ENCODE results near the gene RNF32. TPM values are rescaled to one million over a fixed set of nuclear protein-coding genes. Genes with fewer than 3 reads are reported as not detected.
A peak's percentile ranks its signal among the peaks of the same experiment; 100 is the strongest.

RNF32 gene
- total and polyA plus RNA-seq, 8 donors = 0.69 to 2.5 (median 1.1) TPM

DNA sequence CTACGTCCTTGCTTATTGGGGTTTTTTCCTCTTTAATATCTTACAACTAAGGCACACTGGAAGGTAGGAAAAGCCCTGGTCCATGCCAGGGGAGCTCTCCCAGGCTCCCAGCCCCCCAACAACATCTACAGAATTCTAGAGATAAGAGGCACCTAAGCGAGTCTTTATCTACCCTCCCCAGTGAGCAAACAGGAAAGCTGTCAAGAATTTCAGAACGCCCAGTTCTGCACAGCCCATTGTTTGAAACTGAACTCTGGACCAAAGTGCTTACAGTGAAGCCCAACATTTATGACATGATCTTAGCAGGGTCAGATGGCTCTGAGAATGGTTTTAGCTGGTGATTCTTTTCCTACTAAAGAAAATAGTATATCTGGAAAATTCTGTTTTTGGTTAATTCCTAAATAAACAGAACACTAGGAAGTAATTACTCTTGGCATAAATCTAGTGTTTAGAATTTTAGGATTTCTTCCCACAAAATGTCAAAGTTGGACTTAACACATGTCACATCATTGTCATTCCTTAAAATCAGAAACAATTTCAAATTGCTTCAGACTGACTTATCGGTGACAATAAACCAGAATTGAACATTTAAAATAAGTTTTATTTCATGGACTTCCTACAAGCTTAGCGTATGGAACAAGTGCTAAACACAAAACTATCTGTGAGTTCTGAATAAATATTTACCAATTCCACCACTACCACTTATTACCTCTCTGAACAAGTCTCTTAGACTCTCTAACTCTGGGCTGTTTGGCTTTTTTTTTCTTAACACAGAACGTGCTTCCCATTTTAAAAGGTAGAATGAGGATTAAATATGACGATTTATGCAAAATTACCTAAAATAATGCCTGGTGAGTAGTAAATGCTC is 31.3 kb upstream of the RNF32 start:
- peak; percentile 61 to 88 (median 74) for ATAC-seq
- TF ChIP-seq CTCF (IDR thresholded peaks at IDR 0.05) = no peak
- 51 to 54% methylated on average over 7 of the region's 7 CpGs for WGBS, 2 donors
- DNase-seq = no peak
- no peaks in the 10 kb centered on the region for H3K27me3 ChIP-seq
- H3K9me3 ChIP-seq = no peaks in the 10 kb centered on the region
- H3K27ac ChIP-seq = no peak overlapping the region
- intact Hi-C loops (cut with DNase I) = no loop called here
- FAIRE-seq = peak; percentile 23
- no peak overlapping the region for H3K4me3 ChIP-seq
- peaks cover 7 to 13% (median 11%) of the 10 kb centered on the region in 3 donors for H3K4me1 ChIP-seq
- H3K36me3 ChIP-seq = no peaks in the 10 kb centered on the region

DNA sequence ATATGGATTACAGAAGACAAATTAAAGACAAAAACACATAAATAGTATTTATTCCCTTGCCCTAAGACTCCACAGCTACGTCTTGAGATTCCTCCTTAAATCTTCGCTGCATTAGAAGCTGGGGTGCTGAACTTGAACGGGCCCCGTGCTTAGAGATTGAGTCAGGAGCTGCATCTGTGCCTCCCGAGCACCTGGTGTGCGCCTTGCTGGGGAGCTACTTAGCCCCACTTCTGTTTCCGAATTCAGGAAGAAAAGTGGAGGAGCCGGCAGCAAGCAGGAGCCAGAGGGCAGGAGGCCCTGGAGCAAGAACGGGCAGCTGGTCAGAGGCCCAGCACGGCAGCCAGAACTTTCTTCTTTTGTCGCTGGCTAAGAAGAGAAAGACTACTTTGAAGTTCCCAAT is 30.4 kb upstream of the RNF32 start:
- FAIRE-seq (no peak), DNase-seq (no peak), ATAC-seq (no peak)
- Histone ChIP-seq H3K27me3 (no peaks in the 10 kb centered on the region), H3K36me3 (no peaks in the 10 kb centered on the region), H3K4me3 (no peak overlapping the region), H3K4me1 (peaks cover 7 to 18% (median 16%) of the 10 kb centered on the region in 3 donors), H3K9me3 (no peaks in the 10 kb centered on the region), H3K27ac (no peak overlapping the region)
- intact Hi-C loops (cut with DNase I) = no loop called here
- 94 to 95% methylated on average over 11 of the region's 11 CpGs for WGBS, 2 donors
- no peak for TF ChIP-seq CTCF (IDR thresholded peaks at IDR 0.05)

DNA sequence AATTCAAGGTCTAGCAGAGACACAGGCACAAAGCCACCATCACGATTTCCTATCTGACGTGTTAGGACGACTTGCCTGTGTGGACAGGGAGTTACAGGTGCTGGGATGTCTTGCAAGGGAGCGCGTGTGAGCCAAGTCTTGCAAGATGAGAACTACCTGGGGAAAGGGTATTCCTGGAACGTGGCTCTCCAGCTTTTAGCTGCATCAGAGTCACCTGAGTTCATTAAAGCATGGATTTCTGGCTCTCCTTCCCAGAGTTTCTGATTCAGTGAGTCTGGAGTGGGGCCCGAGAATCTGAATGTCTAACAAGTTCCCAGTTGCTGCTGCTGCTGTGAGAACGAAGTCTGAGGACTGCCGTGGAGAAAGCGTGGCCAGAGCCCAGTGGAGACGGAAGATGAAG is 30.0 kb upstream of the RNF32 start:
- ATAC-seq (no peak), DNase-seq (no peak), FAIRE-seq (no peak)
- H3K9me3 ChIP-seq = no peaks in the 10 kb centered on the region
- no peak overlapping the region for H3K27ac ChIP-seq
- H3K36me3 ChIP-seq = no peaks in the 10 kb centered on the region
- H3K4me3 ChIP-seq = no peak overlapping the region
- no peak for TF ChIP-seq CTCF (IDR thresholded peaks at IDR 0.05)
- no peaks in the 10 kb centered on the region for H3K27me3 ChIP-seq
- peaks cover 7 to 19% (median 16%) of the 10 kb centered on the region in 3 donors for H3K4me1 ChIP-seq
- WGBS, 2 donors = 78 to 84% methylated on average over 11 of the region's 11 CpGs
- intact Hi-C loops (cut with DNase I) = no loop called here

GRCh38 chr7:156611014-156612010 is 29.3 kb upstream of the RNF32 start:
- FAIRE-seq = no peak
- WGBS, 2 donors = 85 to 86% methylated on average over 17 of the region's 17 CpGs
- Histone ChIP-seq H3K4me3 (no peak overlapping the region), H3K4me1 (peaks cover 7 to 19% (median 16%) of the 10 kb centered on the region in 3 donors), H3K27ac (no peak overlapping the region), H3K36me3 (no peaks in the 10 kb centered on the region), H3K27me3 (no peaks in the 10 kb centered on the region), H3K9me3 (no peaks in the 10 kb centered on the region)
- intact Hi-C loops (cut with DNase I) = no loop called here
- DNase-seq = no peak
- no peak for TF ChIP-seq CTCF (IDR thresholded peaks at IDR 0.05)
- no peak for ATAC-seq

Measured in pancreas (tissue), 10 donors.